Coronary artery (tissue), 2 donors: ENCODE measurements around the gene PLXNA2.

Experiments used
- DNase-seq: peaks from one replicate; pipeline ENCODE4 v3.0.0-alpha.2; 2017; ENCODE audit warnings: low spot score
- H3K27ac ChIP-seq, 2 donors: fragments of 200-600 bp; sonication (generic); one replicate each; pipeline ENCODE4 v1.5.1; 2016 to 2019
- H3K4me3 ChIP-seq: fragments of 200-600 bp; sonication (generic); 2 replicates; pipeline ENCODE4 v1.5.1; 2016; ENCODE audit warnings: mild to moderate bottlenecking, moderate library complexity
- TF ChIP-seq, protein P1 (sequence below): fragments of 200-600 bp; sonication (generic); IDR thresholded peaks from one replicate; pipeline ENCODE4 v1.5.1; 2019; ENCODE audit warnings: antibody characterized with exemption

Gene PLXNA2

DNA sequence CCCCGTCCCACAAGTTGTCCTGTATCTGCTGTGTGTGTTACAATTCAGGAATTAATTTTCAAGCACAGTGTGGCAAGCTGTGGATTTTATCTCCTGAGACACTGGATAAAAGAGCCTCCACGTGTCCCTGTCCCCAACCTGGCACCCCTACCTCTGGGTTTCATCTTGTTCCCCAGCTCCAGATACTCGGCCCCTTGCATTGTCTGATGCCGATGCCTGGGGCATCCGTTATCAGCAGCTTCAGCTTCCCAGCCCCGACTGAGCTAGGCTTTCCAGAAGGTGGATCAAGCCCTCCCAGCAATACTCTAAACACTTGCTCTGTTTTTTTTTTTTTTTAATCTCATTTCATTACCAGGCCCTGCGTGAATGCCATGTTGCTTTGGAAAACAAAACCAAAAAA, 159.4 kb downstream of the PLXNA2 start:
- TF ChIP-seq, protein P1, sequence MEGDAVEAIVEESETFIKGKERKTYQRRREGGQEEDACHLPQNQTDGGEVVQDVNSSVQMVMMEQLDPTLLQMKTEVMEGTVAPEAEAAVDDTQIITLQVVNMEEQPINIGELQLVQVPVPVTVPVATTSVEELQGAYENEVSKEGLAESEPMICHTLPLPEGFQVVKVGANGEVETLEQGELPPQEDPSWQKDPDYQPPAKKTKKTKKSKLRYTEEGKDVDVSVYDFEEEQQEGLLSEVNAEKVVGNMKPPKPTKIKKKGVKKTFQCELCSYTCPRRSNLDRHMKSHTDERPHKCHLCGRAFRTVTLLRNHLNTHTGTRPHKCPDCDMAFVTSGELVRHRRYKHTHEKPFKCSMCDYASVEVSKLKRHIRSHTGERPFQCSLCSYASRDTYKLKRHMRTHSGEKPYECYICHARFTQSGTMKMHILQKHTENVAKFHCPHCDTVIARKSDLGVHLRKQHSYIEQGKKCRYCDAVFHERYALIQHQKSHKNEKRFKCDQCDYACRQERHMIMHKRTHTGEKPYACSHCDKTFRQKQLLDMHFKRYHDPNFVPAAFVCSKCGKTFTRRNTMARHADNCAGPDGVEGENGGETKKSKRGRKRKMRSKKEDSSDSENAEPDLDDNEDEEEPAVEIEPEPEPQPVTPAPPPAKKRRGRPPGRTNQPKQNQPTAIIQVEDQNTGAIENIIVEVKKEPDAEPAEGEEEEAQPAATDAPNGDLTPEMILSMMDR = no peak
- DNase-seq = no peak

DNA sequence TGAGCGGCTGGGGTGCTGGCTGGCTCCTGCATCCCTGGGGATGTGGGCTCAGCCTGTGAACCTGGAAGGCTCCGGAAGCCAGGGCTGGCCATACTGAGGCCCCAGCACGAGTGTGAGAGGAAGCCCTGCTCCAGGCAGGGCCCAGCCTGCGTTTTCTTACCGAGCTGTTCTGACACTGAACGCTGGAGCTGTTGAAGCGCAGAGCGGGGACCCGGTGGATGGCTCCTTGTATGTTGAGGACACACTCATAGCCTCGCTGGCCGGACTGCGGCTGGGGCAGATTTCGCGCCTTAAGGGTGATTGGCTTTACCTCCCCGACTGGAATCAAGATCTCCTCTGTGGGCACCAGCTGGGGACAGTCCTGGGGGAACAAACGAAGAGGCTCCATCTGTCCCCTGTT, 160.0 kb downstream of the PLXNA2 start:
- H3K27ac ChIP-seq = no peak overlapping the region
- DNase-seq = no peak
- no peak overlapping the region for H3K4me3 ChIP-seq
- TF ChIP-seq, protein P1 = no peak

More for the DNA sequence above, 159.4 kb downstream of the PLXNA2 start:
- Histone ChIP-seq H3K27ac (no peak overlapping the region), H3K4me3 (no peak overlapping the region)

DNA sequence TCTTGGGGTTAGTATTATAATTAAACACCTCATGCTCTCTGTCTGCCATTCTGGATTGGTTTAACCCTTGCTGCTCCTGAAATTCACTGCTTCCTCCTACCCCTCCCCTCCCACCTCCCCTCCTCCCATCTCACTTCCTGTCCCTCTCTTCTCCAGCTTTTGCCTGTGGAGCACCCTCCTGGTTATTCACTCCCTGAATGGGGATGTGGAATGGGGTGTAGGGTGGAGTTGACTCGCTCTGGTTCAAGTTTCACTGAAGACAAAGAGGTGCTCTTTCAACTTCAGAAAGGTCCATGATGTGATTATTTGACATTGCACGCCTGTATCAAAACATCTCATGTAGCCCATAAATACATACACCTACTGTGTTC, 160.5 kb downstream of the PLXNA2 start:
- Histone ChIP-seq H3K4me3 (no peak overlapping the region), H3K27ac (no peak overlapping the region)
- TF ChIP-seq, protein P1 = no peak
- no peak for DNase-seq

GRCh38 chr1:208083016-208083714, 161.0 kb downstream of the PLXNA2 start:
- DNase-seq = no peak
- TF ChIP-seq, protein P1 = no peak
- H3K27ac ChIP-seq = no peak overlapping the region
- no peak overlapping the region for H3K4me3 ChIP-seq

- H3K27ac ChIP-seq = no peak overlapping the region
- TF ChIP-seq, protein P1 = no peak
- no peak for DNase-seq
- H3K4me3 ChIP-seq = no peak overlapping the region
Measured at GRCh38 chr1:208081972-208082371, 162.2 kb downstream of the PLXNA2 start.

DNA sequence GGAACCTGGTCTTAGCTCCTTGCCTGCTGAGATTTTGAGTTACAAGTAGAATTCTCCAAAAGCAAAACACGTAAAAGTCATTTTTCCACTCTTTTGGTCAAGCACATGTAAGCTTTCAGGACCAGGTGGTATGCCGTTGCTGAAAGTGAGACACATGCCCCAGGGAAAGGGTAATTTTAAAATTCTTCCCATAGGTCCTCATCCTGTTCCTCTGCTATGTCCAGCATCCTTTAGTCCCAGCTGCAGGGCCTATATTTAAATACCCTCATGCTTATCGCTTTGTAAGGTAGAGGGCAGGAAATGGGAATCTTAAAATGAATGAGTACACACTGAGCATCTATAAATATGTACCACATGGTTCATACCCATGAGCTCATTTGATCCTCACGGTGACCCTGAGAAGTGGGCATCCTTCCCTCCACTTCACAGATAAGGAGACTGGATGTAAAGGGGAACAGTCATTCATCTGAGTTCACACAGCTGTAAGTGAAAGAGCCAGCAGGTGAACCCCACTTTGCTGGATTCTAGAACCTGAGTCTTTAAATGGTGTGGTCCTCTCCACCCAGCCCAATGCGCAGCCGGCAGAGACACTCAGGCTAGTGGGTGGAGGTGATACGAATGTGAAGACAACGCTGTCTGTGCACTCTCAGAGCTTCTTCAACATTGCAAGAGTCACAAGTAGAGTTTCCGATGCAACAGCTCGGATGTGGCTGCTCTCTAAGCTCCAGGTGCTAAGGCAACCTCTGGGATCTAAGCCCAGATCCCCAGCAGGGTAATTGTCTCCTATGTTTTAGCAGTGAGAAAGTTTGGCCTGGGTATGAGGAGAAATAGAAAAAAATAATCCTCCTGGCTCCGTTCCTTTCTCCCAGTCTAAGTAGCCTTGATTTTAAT, 163.5 kb downstream of the PLXNA2 start:
- Histone ChIP-seq H3K4me3 (no peak overlapping the region), H3K27ac (no peak overlapping the region)
- TF ChIP-seq, protein P1 = no peak
- DNase-seq = no peak
